ENCODE data around the gene TPM1.

DNA sequence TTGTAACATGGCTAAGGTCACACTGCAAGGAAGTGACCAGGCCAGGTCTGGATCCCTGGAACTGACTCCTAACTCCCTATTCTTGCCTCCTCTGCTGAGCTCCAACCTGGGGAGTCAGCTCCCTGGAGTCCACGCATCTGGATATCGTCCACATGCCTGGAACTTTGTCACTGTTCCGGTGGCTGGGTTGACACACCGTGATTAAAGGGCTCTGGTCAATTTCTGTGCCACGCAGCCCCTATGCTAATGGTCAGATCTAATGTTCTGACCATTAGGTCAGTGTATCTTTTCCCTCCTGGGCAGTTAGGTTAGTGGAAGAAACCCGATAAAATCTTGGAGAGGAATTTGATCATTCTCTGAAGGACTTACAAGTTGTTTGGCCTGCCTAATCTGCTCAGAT is 1.6 kb upstream of the TPM1 start:
- TF ChIP-seq CTCF (conservative IDR thresholded peaks at IDR 0.05 in 1 of 2, IDR thresholded peaks at IDR 0.05 in 1 of 2; ENCODE audit: extremely low read depth in 1 of 2, insufficient read depth in 1 of 2, low read depth in 1 of 2, low read length in 2 of 2) (no peak), EZH2 (IDR thresholded peaks at IDR 0.05; ENCODE audit: borderline replicate concordance, low read length) (no peak)

Measured in mammary epithelial cell (primary cell).